Mammary epithelial cell (primary cell): ENCODE results near the gene GLA.

Experiments used
- EZH2 ChIP-seq: IDR thresholded peaks from 2 replicates; pipeline ENCODE4 v1.6.1; 2012; ENCODE audit warnings: low read length, inconsistent platforms, borderline replicate concordance
- TF ChIP-seq, protein P1 (sequence below), 2 donors: IDR thresholded peaks in 1 of 2; conservative IDR thresholded peaks in 1 of 2; 2 replicates each; pipeline ENCODE4 v1.5.1; 2011 to 2012; ENCODE audit warnings: inconsistent platforms in 2 of 2, low read length in 2 of 2, mild to moderate bottlenecking in 2 of 2, control low read depth in 1 of 2, low read depth in 1 of 2; ENCODE audit not compliant: insufficient read depth in 1 of 2; ENCODE audit errors: extremely low read depth in 1 of 2

DNA sequence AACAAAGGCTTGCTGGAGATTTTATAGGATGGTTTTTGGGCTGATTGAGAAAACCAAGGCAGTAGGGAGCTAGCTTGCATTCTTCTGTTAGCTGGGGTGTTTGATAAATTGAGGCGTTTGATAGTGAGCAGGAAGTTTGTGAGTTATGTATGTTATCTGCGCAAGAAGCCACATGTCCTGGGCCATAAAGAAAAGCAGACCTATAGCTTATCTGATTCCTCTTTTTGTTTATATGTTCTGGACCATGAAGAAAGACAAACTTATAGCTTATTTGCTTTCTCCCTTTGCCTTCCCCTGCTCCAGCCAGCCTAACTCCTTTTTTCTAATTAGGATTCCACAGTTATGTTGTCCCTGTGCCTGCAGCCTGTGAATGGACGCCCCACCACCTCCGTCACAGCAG, 9.5 kb upstream of the GLA start:
- TF ChIP-seq, protein P1, sequence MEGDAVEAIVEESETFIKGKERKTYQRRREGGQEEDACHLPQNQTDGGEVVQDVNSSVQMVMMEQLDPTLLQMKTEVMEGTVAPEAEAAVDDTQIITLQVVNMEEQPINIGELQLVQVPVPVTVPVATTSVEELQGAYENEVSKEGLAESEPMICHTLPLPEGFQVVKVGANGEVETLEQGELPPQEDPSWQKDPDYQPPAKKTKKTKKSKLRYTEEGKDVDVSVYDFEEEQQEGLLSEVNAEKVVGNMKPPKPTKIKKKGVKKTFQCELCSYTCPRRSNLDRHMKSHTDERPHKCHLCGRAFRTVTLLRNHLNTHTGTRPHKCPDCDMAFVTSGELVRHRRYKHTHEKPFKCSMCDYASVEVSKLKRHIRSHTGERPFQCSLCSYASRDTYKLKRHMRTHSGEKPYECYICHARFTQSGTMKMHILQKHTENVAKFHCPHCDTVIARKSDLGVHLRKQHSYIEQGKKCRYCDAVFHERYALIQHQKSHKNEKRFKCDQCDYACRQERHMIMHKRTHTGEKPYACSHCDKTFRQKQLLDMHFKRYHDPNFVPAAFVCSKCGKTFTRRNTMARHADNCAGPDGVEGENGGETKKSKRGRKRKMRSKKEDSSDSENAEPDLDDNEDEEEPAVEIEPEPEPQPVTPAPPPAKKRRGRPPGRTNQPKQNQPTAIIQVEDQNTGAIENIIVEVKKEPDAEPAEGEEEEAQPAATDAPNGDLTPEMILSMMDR (conservative IDR thresholded peaks at IDR 0.05 in 1 of 2, IDR thresholded peaks at IDR 0.05 in 1 of 2; ENCODE audit: extremely low read depth in 1 of 2, insufficient read depth in 1 of 2, low read depth in 1 of 2, low read length in 2 of 2): no peak
- no peak for TF ChIP-seq EZH2
